ENCODE results near the gene GULP1. TPM values are rescaled to one million over a fixed set of nuclear protein-coding genes. Genes with fewer than 3 reads are reported as not detected.

GULP1 gene
- total and polyA plus RNA-seq, 2 of the 4 experiments (the other 2 are of a cell fraction) = 24.4 to 40.1 TPM

DNA sequence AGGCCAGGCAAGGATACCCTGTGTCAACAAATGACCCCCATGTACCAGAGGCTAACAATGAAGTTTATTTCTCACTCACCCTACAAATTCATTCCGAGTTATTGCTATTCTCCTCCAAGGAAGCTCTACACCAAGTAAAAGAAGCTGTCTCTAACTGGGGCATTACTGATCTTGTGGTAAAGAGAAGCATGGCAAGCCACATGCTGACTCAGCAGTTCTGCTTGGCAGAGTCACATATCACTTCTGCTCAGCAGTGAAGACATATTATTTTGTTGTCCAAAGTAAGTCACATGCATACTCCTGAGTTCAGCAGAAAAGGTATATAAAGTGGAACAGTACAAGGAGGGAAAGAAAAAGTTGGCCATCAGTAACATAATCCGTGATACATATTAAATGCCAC, 315.8 kb downstream of the GULP1 start:
- dilution Hi-C loops (cut with HindIII; ENCODE audit: low sequenced_read_pairs, unreplicated experiment) = no loop called here

More for the DNA sequence above, 315.8 kb downstream of the GULP1 start:
- H3K23ac ChIP-seq (ENCODE audit: low read depth, low read length) = no peak overlapping the region
- in situ Hi-C loops (cut with MboI; ENCODE audit: low sequenced_read_pairs) (no loop called here), intact Hi-C loops (cut with micrococcal nuclease) (no loop called here)
- no peak overlapping the region for H2AK5ac ChIP-seq (ENCODE audit: low read depth, low read length)
- H2BK120ac ChIP-seq (ENCODE audit: low read depth, low read length) = no peak overlapping the region
- no peak overlapping the region for H4K8ac ChIP-seq (ENCODE audit: low read depth in 2 of 2, low read length in 2 of 2)
- ChIA-PET CTCF (no interaction called here), POLR2A (ENCODE audit: unreplicated experiment) (no interaction called here)
- H3K36me3 ChIP-seq (ENCODE audit: control insufficient read depth, insufficient read depth, low read length) = no peaks in the 10 kb centered on the region
- no peak overlapping the region for H4K91ac ChIP-seq (ENCODE audit: insufficient read depth, low read depth, low read length)
- H3K4me1 ChIP-seq (ENCODE audit: control insufficient read depth, insufficient read depth, low read length) = peaks cover 8% of the 10 kb centered on the region
- no TSS peak for BruUV-seq (replicated peaks)
- no peak overlapping the region for H2BK5ac ChIP-seq (ENCODE audit: low read depth, low read length, poor library complexity, severe bottlenecking)
- no peak overlapping the region for H2AK9ac ChIP-seq (replicated peaks; ENCODE audit: low read depth, low read length, poor library complexity)
- no peak overlapping the region for H4K5ac ChIP-seq (ENCODE audit: low read depth, low read length)
- no peak for DNase-seq
- H3K4me2 ChIP-seq (ENCODE audit: low read depth, low read length) = no peak overlapping the region
- TF ChIP-seq MAFK (IDR thresholded peaks at IDR 0.05; ENCODE audit: low read depth, low read length) = peak; percentile 100
- TF ChIP-seq, protein P1, sequence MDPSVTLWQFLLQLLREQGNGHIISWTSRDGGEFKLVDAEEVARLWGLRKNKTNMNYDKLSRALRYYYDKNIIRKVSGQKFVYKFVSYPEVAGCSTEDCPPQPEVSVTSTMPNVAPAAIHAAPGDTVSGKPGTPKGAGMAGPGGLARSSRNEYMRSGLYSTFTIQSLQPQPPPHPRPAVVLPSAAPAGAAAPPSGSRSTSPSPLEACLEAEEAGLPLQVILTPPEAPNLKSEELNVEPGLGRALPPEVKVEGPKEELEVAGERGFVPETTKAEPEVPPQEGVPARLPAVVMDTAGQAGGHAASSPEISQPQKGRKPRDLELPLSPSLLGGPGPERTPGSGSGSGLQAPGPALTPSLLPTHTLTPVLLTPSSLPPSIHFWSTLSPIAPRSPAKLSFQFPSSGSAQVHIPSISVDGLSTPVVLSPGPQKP (IDR thresholded peaks at IDR 0.05; ENCODE audit: borderline replicate concordance, low read depth, low read length) = no peak
- TF ChIP-seq MAZ (IDR thresholded peaks at IDR 0.05; ENCODE audit: borderline replicate concordance, low read depth, low read length) = no peak
- TF ChIP-seq, protein P2, sequence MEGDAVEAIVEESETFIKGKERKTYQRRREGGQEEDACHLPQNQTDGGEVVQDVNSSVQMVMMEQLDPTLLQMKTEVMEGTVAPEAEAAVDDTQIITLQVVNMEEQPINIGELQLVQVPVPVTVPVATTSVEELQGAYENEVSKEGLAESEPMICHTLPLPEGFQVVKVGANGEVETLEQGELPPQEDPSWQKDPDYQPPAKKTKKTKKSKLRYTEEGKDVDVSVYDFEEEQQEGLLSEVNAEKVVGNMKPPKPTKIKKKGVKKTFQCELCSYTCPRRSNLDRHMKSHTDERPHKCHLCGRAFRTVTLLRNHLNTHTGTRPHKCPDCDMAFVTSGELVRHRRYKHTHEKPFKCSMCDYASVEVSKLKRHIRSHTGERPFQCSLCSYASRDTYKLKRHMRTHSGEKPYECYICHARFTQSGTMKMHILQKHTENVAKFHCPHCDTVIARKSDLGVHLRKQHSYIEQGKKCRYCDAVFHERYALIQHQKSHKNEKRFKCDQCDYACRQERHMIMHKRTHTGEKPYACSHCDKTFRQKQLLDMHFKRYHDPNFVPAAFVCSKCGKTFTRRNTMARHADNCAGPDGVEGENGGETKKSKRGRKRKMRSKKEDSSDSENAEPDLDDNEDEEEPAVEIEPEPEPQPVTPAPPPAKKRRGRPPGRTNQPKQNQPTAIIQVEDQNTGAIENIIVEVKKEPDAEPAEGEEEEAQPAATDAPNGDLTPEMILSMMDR (conservative IDR thresholded peaks at IDR 0.05; ENCODE audit: low read depth, low read length) = no peak
- TF ChIP-seq NFE2L2 (IDR thresholded peaks at IDR 0.05; ENCODE audit: low read depth, low read length) = no peak
- no CpG with 5 or more reads among the region's 2 CpGs for WGBS, 2 experiments (ENCODE audit: extremely low coverage in 2 of 2, insufficient read length in 1 of 2)
- no peak for ATAC-seq (ENCODE audit: low read depth)
- H3K27me3 ChIP-seq (ENCODE audit: control insufficient read depth, insufficient read depth, low read length) = no peaks in the 10 kb centered on the region
- no peak overlapping the region for H3K4me3 ChIP-seq (ENCODE audit: insufficient read depth, low read depth, low read length)
- no peak overlapping the region for H2AFZ ChIP-seq (replicated peaks; ENCODE audit: low read length, poor library complexity)
- no peak overlapping the region for H3K9ac ChIP-seq (ENCODE audit: low read depth, low read length)
- no peak overlapping the region for H3K14ac ChIP-seq (replicated peaks; ENCODE audit: low read depth, low read length)
- no peak overlapping the region for H3K4ac ChIP-seq (ENCODE audit: low read depth, low read length)
- H3K56ac ChIP-seq (ENCODE audit: extremely low read depth, insufficient read depth, low read length) = no peak overlapping the region
- no peak overlapping the region for H2BK15ac ChIP-seq (ENCODE audit: low read depth, low read length)
- peaks cover 7% of the 10 kb centered on the region for H3K9me1 ChIP-seq (ENCODE audit: insufficient read depth, low read length)
- no peaks in the 10 kb centered on the region for H3K79me1 ChIP-seq (ENCODE audit: low read depth in 1 of 2, low read length in 2 of 2)
- no peak overlapping the region for H3K27ac ChIP-seq (ENCODE audit: insufficient read depth, low read length)
- H3K9me3 ChIP-seq (ENCODE audit: control insufficient read depth, insufficient read depth, low read length) = no peaks in the 10 kb centered on the region
- H4K20me1 ChIP-seq (ENCODE audit: insufficient read depth, low read length) = no peaks in the 10 kb centered on the region
- H3K18ac ChIP-seq (ENCODE audit: low read depth, low read length) = no peak overlapping the region
- H2BK20ac ChIP-seq (ENCODE audit: low read depth, low read length) = no peak overlapping the region
